GM18520 (cell line): ENCODE results near the gene EXOC6B.

Experiments used
- ATAC-seq: cut with Tn5 transposase; IDR thresholded peaks from one replicate; pipeline ENCODE4 v1.9.1; 2021; ENCODE audit not compliant: unreplicated experiment

EXOC6B gene

DNA sequence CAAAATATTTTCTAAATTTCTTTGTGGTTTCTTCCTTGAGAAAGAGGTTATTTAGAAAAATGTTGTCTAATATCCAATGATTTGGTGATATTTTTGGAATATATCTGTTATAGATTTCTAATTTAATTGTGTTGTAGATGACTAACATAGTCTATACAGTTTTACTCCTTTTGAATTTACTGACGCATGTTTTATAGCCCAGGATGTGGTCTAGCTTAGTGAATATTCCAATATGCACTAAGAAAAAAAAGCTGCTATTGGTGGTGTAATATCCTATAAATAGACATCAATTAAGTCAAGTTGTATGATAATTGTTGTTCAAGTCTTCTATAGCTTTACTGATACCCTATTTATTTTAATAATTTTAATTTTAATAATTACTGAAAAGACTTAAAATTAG, 437.6 kb downstream of the EXOC6B start:
- no peak for ATAC-seq

DNA sequence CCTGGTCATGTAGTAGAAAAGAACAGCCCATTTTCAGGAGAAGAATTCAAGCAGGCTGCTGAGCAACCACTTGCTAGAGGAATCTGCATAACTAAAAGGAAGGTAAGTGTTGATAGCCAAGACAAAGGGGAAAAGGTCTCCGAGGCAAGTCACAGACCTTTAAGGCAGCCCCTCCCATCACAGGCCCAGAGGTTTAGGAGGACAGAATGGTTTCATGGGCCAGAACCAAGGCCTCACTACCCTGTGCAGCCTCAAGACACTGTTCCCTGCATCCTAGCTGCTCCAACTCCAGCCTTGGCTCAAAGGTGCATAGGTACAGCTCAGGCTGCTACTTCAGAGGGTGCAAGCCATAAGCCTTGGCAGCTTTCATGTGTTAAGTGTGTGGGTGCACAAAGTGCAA, 439.5 kb downstream of the EXOC6B start:
- no peak for ATAC-seq

DNA sequence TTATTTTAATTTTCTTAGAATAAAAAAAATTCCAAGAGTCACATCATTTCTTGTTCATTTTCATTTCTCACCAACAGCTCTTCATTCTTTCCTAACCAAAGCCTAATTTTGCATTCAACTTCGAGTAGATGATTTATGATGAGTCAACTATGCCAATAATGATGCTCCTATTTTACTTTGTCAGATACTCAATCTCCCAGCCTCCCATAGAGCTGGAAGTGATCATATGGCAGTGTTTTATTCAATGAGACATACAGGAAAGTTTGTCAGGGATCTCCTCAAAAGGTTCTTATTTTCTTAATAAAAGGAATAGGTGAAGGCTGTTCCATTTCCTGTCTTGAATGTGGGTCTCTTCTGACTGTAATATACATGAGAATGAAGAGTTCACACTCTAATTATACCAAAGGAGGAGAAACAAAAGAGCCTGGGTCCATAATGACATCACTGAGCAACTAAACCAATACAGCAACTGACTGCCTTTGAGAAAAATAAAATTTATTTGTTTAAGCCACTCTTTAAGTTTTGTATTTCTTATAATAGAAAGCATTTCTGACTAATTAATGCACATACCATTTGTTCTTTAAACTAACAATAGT, 447.0 kb downstream of the EXOC6B start:
- no peak for ATAC-seq

DNA sequence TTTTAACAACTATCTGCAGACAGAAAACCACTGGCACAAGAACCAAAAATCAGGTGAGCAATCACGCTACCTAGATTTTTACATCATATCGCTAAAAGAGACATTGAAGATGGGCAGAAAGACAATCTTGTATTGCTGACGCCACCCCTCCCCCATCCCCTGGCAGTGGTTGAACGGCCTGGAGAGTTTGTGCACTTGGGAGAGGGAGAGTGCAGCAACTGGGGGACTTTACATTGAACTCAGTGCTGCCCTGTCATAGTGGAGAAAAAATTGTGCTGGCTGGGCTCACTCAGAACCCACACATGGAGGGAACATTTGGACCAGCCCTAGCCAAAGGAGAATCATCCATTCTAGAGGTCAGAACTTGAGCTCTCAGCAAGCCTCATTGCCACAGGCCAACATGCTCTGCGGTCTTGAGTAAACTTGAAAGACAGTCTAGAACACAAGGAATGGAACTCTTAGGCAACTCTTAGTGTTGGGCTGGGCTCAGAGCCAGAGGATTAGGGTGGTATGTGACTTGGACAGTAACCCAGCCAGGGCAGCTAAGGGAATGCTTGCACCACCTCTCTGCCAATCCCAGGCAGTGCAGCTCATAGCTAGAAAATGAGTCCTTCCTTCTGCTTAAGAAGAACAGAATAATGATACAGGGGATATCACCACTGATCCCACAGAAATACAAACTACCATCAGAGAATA, 458.2 kb downstream of the EXOC6B start:
- ATAC-seq, result no peak

DNA sequence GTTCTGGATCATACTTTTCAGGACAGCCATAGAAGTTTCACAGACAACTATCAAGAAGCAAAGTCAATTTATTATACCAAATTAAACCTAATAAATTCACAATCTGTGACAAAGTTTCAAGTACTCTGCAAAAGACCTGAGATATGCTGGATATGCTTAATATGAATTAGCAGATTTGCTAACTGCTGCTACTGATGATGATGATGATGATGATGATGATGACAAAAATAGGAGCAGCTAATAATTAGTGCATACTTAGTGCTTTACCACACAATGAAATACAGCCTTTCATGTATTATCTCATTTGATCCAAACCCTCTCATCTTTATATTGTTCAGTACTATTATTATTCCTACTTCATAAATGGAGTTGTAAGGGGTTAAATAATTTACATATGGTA, 462.4 kb downstream of the EXOC6B start:
- ATAC-seq, result no peak

DNA sequence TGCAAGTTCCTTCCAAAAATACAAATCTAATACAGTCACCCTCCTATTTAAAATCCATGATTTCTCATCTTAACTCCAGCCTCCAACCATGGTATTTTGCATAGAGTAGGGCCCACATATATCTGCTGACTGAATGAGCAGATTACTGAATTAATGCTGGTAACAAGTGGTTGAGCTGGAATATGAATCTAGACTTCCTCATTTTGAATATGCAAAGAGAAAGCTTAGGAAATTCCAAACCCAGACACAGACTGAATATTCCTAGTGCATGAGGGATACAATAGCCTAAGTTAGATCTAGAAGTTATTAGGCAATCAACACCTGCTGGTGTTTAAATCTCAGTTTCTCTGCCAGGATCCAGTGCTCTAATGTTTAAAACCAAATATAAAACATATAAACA, 463.1 kb downstream of the EXOC6B start:
- ATAC-seq, result no peak

DNA sequence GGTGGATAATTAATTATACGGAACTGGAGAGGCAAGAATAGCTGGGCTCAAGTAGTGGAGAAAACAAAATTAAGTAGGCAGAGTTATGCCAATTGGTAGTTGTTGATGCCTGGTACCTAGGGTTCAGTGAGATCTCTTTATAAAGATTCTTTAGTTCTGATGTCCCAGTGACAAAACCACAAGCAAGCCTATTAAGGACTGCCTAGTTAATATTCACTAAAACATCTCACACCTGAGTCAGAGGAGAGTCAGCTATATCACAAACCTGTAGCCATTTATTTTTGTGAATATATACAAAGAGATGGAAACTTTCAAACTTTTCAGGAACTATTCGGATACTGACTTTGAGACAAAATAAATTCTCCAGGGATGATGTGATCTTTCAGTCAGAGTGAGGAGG, 464.3 kb downstream of the EXOC6B start:
- ATAC-seq, result no peak

DNA sequence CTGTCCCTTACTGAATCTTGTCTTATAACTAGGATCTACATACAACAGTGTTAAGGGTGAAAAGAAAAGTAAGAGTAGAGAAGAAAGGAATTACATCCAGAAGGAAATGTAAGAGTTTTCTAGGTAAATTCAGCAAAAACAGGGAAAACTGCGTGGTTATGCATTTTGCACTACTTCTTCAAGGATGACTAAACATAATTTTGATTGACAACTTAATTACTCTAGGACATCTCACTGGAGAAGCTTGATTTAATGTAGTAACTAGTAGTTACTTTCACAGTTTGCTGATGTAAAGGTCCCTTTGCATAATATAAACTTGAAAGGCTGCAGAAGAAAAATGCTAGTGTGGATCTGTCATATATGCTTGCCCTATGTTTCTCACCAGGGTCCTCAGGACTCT, 464.8 kb downstream of the EXOC6B start:
- no peak for ATAC-seq

DNA sequence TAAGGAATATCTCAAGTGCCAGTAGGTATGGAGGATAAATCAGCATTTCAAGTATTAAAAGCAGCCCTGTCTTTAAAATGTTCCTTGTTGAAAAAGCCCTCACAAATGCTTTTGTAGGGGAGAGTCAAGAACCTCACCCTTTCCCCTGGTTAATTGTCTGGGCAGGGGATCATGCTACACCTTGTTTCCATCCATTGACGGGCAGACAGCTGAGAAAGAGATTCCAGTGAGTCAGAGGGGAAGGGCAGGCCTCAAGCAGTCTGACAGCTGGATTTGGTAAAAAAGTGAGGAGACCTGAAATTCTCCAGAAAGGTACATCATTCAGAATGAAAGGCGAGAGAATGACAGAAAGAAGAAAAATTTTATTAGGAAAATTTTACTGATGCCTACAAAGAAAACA, 475.0 kb downstream of the EXOC6B start:
- ATAC-seq, result no peak

DNA sequence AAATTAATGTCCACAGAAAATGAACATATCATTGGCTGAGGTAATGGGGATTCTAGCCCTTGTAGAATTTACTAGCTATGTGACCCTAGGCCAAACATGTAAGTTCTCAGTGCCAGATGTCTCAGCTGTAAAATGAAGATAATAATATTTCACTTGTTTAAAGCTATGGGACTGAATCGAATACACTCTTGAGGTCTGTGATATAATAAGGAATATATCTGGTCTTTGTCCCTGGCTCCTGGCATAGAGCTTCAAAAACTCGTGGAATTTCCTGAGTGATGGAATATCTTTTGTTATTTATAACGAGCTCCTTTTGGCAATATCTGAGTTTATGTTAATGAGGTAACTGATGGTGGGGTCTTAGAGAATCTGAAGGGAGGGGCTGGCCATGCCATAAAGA, 476.8 kb downstream of the EXOC6B start:
- no peak for ATAC-seq

DNA sequence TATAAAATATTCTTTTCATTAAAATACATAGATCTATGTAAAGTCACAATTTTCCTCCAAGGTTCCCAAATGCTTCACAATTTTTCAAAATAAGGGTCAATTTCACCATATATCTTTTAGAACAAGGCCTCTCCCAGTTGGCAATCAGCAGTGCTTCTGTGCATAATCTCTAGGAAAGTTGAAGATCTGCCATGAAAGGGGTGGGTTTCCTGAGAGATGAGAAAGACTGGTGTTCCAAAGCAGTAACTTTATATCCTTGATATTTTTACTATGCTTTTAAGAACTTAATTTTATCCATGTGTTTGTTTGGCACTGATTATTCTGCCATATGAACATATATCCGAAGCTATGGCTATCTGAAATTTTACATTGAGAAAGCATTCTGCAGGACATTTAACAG, 478.8 kb downstream of the EXOC6B start:
- ATAC-seq, result no peak

DNA sequence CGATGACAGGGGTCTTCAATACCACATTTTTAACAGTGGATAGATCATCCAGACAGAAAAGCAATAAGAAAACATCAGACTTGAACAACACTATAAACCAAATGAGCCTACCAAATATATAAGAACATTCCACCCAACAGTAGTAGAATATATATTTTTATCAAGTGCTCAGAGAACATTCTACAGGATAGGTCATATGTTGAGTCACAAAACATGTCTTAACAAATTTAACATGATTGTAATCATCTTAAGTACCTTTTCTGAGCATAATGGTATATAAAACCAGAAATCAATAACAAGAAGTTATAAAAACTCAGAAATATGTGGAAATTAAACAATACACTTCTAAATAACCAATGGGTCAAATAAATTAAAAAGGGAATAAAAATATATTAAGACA, 484.2 kb downstream of the EXOC6B start:
- ATAC-seq, result no peak

DNA sequence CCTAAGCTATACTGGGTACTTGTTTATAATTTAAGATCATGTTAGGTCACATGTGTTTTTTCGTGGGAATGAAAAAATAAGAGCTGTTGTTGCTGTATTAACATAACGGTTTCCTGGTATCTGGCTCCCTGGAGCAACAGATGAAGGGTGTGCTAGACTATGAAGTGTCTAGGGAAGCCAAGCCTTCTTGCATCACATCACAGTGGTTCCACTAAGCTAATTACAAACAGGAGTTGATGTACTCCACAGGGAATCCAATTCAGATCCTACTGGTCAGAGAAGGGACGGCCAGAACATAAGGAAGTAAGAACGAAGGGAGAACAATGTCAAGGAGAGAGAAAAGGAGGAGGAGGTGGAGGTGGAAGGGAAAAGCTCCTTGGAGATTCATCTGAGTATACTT, 485.2 kb downstream of the EXOC6B start:
- no peak for ATAC-seq

DNA sequence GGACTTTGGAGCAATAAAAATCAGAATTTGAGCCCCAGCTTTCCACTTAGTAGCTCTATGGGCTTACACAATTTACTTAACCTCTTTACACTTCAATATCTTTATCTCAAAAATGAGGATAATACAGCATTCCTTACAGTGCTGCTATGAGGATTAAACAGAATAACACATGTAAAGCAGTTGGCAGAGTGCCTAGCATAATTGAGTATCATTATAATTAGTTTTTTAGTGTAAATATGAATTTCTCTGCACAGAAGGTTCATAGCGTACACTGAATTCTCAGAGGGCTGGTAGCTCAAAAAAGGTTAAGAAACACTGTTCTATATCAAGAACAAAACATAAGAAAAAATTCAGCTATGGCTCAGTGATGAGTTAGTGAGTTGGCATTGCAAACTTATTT, 487.8 kb downstream of the EXOC6B start:
- no peak for ATAC-seq

DNA sequence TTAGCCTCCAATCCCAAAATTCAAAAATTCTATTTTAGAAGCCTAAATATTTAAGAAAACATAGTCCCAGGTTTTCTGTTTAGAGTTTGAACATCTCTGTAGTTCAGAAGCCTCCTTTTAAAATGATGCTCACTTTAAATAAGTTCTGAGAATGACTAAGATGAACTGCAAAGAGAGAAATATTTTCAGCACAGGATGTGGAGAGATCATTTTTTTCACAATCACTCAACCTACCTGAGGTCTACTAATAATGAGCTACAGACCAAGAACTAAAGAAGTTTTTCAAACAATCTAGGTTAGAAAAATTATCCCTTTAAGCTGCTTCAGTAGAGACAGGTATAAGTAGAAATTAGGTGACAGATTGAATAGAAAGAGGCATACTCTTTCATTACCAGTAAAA, 493.1 kb downstream of the EXOC6B start:
- no peak for ATAC-seq

DNA sequence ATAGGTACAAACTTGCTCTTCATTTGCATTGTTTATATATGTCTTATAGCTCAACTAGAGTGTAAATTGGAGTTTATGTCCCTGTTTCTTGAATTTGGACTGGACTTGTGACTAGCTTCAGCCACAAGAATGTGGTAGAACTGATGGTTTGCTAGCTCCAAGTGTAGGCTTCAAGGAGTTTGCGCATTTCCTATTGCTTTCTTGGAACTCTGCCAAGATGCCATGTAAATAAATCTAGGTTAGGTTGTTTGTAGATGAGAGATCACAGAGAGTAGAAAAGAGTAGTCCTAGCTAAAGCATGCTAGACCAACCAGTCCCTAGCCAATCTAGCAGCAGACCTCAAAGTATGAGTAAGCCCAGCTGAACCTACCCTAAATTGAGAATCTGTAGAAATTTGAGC, 495.2 kb downstream of the EXOC6B start:
- ATAC-seq, result no peak

DNA sequence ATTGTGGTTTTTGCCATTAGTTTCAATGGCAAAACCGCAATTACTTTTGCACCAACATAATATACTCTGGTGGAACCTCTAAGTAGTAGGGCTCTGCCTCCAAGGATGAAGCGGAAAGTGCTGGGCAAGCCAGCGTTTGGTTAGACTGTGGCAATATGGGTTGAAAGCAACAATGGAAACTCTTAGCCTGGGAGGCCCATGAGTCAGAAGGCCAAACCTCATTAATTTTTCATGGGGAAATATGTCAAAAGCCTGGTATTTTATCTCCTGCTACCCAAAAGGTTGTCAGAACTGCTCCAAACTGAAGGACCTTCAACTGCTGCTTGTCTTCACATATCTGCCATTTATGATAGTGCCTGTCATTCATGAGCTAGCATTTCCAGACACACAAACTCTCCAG, 499.1 kb downstream of the EXOC6B start:
- ATAC-seq, result no peak

DNA sequence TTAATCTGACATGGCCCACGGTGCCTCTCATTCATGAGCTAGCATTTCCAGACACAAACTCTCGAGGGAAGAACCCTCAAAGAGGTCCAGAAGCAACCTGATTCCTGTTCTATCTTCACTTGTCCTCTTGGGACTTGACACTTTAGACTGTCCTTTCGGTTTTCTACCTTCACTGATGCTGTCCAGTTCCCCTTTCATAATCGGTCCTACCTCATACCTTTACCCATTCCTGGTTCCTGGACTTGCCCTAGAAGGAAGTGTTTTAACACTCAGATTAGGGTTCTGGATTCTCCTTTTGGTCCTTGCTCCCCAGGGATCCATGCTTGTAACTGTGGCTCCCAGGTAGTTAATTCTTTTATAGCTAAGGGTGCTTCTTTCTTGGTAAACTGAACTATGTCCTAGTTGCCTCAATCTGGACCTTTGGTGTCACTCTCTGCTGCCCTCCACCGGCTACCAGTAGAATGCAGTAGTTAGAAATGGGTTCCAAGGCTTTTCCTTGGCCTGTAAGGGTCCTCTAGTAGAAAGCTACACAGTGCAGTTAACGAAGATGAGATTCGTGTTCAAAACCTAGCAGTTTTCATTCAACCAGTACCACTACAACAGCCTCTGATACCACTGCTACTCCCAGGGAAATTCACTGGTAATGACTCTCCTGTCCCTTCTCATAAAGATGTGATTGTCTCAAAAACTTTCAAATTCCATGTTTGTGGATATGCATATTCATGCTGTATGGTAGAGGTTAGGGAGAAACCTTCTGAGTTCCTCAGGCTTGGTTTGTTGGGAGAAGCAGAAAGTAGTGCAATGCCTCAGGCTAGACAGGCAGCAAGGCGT, 500.0 kb downstream of the EXOC6B start:
- ATAC-seq, result no peak

DNA sequence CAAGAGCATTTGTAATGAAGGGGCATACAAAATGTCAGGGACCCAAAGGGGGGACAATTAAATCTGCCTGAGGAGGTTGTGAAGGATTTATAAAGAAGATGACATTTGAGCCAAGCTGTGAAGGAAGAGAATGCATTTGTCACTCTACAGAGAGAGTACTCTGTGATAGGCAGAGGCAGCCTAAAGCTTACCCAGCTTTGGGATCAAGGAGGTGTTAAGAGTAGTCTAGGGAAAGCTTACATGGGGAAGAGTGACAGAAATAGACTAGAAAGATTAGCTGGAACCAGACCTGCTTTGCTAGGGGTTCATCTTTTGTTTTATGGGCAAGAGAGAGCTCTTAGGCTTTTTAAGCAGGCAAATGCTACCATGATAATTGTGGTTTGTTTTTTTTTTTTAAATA, 509.1 kb downstream of the EXOC6B start:
- no peak for ATAC-seq

DNA sequence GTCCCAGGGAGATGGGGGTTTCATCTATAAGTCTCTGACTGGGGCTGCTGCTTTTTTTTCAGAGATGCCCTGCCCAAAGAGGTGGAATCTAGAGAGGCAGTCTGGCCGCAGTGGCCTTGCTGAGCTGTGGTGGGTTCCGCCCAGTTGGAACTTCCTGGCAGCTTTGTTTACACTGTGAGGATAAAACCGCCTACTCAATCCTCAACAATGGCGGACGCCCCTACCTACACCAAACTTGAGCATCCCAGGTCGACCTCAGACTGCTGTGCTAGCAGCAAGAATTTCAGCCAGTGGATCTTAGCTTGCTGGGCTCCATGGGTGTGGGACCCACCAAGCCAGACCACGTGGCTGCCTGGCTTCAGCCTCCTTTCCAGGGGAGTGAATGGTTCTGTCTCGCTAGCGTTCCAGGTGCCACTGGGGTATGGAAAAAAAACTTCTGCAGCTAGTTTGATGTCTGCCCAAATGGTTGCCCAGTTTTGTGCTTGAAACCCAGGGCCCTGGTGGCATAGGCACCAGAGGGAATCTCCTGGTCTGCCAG, 525.6 kb downstream of the EXOC6B start:
- ATAC-seq, result no peak

DNA sequence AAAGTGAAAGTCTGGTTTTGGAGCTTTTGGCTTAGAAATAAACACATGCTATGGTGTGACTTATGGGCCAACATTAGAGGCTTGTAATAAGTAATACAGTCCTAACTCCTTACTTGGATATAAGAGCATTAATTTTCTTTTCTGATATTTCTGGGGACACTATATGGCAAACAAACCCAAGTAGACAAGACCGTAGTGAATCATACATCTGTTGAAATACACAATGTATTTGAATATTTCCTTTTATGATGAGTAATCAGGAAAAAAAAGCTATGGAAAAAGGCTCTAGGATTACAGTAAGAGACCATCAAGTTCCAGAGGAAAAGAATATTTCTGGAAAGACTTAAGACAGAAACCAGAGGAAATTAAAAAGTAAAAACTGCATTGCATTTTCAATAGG, 532.2 kb downstream of the EXOC6B start:
- ATAC-seq, result no peak

DNA sequence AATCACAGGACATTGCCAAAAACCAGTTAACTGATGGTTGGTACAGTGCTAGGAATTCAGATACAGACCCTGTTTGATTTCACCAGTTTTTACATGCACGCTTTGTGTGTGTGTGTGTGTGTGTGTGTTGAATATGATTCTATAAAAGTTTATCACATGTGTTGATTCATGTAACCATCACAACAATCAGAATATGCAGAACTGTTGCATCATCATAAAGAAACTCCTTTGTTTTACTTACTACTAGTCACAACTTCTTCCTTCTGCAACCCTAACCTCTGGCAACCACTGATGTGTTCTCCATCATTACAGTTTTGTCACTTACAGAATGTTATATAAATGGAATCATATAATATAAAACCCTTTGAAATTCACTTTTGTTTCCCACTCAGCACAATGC, 533.4 kb downstream of the EXOC6B start:
- no peak for ATAC-seq
